K562 (cell line): ENCODE measurements around the gene CLPSL2. TPM values are rescaled to one million over a fixed set of nuclear protein-coding genes. Genes with fewer than 3 reads are reported as not detected.

Experiments used
- ARID1B ChIP-seq: fragments of 450-650 bp; IDR thresholded peaks from 2 replicates; pipeline ENCODE4 v1.6.1; 2016; ENCODE audit warnings: antibody characterized with exemption, mild to moderate bottlenecking, inconsistent platforms
- CTCF ChIP-seq, 3 experiments: IDR thresholded peaks in 2 of 3; conservative IDR thresholded peaks in 1 of 3; 2 replicates each; pipeline ENCODE4 v1.5.1; 2011 to 2012; ENCODE audit warnings: low read length in 3 of 3, mild to moderate bottlenecking in 3 of 3, control low read depth in 2 of 3, improper control_type of control experiment in 1 of 3, inconsistent platforms in 1 of 3, low read depth in 1 of 3, mixed read lengths in 1 of 3, moderate library complexity in 1 of 3; ENCODE audit not compliant: insufficient read depth in 2 of 3
- HINFP ChIP-seq: fragments of 450-650 bp; conservative IDR thresholded peaks from 2 replicates; pipeline ENCODE4 v1.6.1; 2016; ENCODE audit warnings: missing genetic modification characterization, low read depth, mild to moderate bottlenecking, control low read depth, missing compliant biosample characterization
- JUND ChIP-seq, 2 experiments: IDR thresholded peaks; 2 replicates in 1 of 2; 3 replicates in 1 of 2; pipeline ENCODE4 v1.6.1; 2011; ENCODE audit warnings: borderline replicate concordance in 2 of 2, low read depth in 2 of 2, low read length in 2 of 2, improper control_type of control experiment in 1 of 2, missing biosample characterization in 1 of 2, missing genetic modification characterization in 1 of 2, missing genetic modification reagents in 1 of 2
- MAX ChIP-seq: sonication (generic); formaldehyde crosslinking; IDR thresholded peaks from 2 replicates; pipeline ENCODE4 v1.9.0; 2022; ENCODE audit warnings: mild to moderate bottlenecking, missing genetic modification reagents
- NFIC ChIP-seq: fragments of 450-650 bp; IDR thresholded peaks from 2 replicates; pipeline ENCODE4 v1.6.1; 2017; ENCODE audit warnings: mild to moderate bottlenecking, inconsistent platforms
- TCF3 ChIP-seq: sonication (generic); formaldehyde crosslinking; IDR thresholded peaks from 2 replicates; pipeline ENCODE4 v1.4.0; 2020; ENCODE audit warnings: mild to moderate bottlenecking, missing genetic modification reagents
- TEAD4 ChIP-seq, 2 experiments: sonication (generic) in 1 of 2; formaldehyde crosslinking in 1 of 2; IDR thresholded peaks; 2 replicates each; pipeline versions ENCODE4 v1.6.1 to v1.8.0; 2012 to 2022; ENCODE audit warnings: borderline replicate concordance in 1 of 2, inconsistent platforms in 1 of 2, low read length in 1 of 2, mild to moderate bottlenecking in 1 of 2, missing genetic modification reagents in 1 of 2
- ZNF444 ChIP-seq: fragments of 250-450 bp; sonication (Bioruptor Pico); IDR thresholded peaks from 2 replicates; pipeline ENCODE4 v1.4.0; 2020; ENCODE audit warnings: mild to moderate bottlenecking, moderate library complexity
- ZNF511 ChIP-seq: sonication (generic); formaldehyde crosslinking; IDR thresholded peaks from 2 replicates; pipeline ENCODE4 v1.8.0; 2022; ENCODE audit warnings: mild to moderate bottlenecking, missing genetic modification reagents
- polyA plus RNA-seq, 8 experiments: library from polyadenylated mRNA; depleted of rRNA in 4 of 8; stranded (reverse) in 5 of 8; unstranded in 3 of 8; fragments of >200 nt; fragmentation: Nextera tagmentation in 2 of 8; fragmentation: Illumina TruSeq in 1 of 8; extraction: Ambion mirVana in 2 of 8; extraction: Trizol in 1 of 8; gene quantifications; 2 replicates each; pipeline versions ENCODE4 v1.2.1 to v1.2.3, GENCODE V29; 2011 to 2014; ENCODE audit warnings: inconsistent platforms in 1 of 8, missing spikeins in 1 of 8
- total RNA-seq, 7 experiments: library from RNA; depleted of rRNA in 6 of 7; stranded (reverse); fragments of >200 nt in 6 of 7; fragmentation: Illumina TruSeq in 2 of 7; extraction: Trizol in 2 of 7; gene quantifications; 2 replicates each; pipeline versions ENCODE4 v1.2.1 to v1.2.3, GENCODE V29; 2011 to 2021; ENCODE audit warnings: low replicate concordance in 1 of 7

Gene CLPSL2
- total and polyA plus RNA-seq, 9 of the 15 experiments (the other 6 are each of a cell fraction or from before 2014, with no cell fraction given), result not detected

- TF ChIP-seq MAX (CRISPR knock-in tag) (0 out of 2 replicates have a peak, but pooled peaks have one; percentile 19), TEAD4 (IDR thresholded peaks at IDR 0.05; ENCODE audit: low read length) (0 out of 2 replicates have a peak, but pooled peaks have one; percentile 26), TEAD4 (CRISPR knock-in tag; IDR thresholded peaks at IDR 0.05; ENCODE audit: borderline replicate concordance) (no peak), NFIC (peak; percentile 43), ZNF444 (CRISPR knock-in tag) (no peak), TCF3 (CRISPR knock-in tag) (0 out of 2 replicates have a peak, but pooled peaks have one; percentile 19), ARID1B (peak; percentile 37), HINFP (no peak), JUND (IDR thresholded peaks at IDR 0.05; ENCODE audit: borderline replicate concordance, low read depth, low read length) (no peak), JUND (tag; IDR thresholded peaks at IDR 0.05; ENCODE audit: borderline replicate concordance, low read depth, low read length) (no peak), ZNF511 (CRISPR knock-in tag) (no peak), CTCF (IDR thresholded peaks at IDR 0.05 in 2 of 3, conservative IDR thresholded peaks at IDR 0.05 in 1 of 3; ENCODE audit: insufficient read depth in 2 of 3, low read depth in 1 of 3, low read length in 3 of 3) (no peak)
These were observed 32.3 kb downstream of the CLPSL2 start (continued) for GRCh38 chr6:35808688-35809087.
